ENCODE data around the gene TRAPPC8. TPM values are rescaled to one million over a fixed set of nuclear protein-coding genes. Genes with fewer than 3 reads are reported as not detected.

The TRAPPC8 gene
- total RNA-seq, 1 experiment from 2014 or later, result 30.4 TPM

GRCh38 chr18:31952223-31952622, 9.3 kb upstream of the TRAPPC8 start:
- BruUV-seq (replicated peaks), result no TSS peak
- ATAC-seq (no peak), DNase-seq (ENCODE audit: low read depth, low spot score) (no peak)
- TF ChIP-seq ELF1 (IDR thresholded peaks at IDR 0.05; ENCODE audit: borderline replicate concordance, low read depth) (no peak), POLR2A (IDR thresholded peaks at IDR 0.05; ENCODE audit: borderline replicate concordance, extremely low read depth, insufficient read depth, insufficient read length) (no peak), RAD21 (IDR thresholded peaks at IDR 0.05; ENCODE audit: low read depth) (no peak), YY1 (IDR thresholded peaks at IDR 0.05; ENCODE audit: extremely low read depth, insufficient replicate concordance, low read depth, low read length) (no peak), CBX3 (IDR thresholded peaks at IDR 0.05; ENCODE audit: low read depth) (no peak)
- intact Hi-C loops (cut with micrococcal nuclease), result loop anchor here (10.0 kb wide), 2 partner anchors 227 to 527 kb away; no protein-coding TSS in a partner anchor
- H3K9me3 ChIP-seq (ENCODE audit: control insufficient read depth in 1 of 2, insufficient read depth in 1 of 2, low read depth in 1 of 2, low read length in 2 of 2), result no peaks in the 10 kb centered on the region
- H3K27ac ChIP-seq (ENCODE audit: low read depth, low read length), result no peak overlapping the region
- no peaks in the 10 kb centered on the region for H3K27me3 ChIP-seq (ENCODE audit: insufficient read depth, low read length)
- H3K36me3 ChIP-seq (ENCODE audit: control insufficient read depth in 1 of 2, insufficient read depth in 2 of 2, low read length in 2 of 2), result no peaks in the 10 kb centered on the region
- H3K4me2 ChIP-seq (ENCODE audit: low read length), result no peak overlapping the region
- CTCF ChIA-PET, result no interaction called here
- no peak overlapping the region for H3K9ac ChIP-seq (ENCODE audit: low read length)
- H3K4me1 ChIP-seq (ENCODE audit: control insufficient read depth in 1 of 2, insufficient read depth in 2 of 2, low read length in 2 of 2), result peaks cover 5 to 10% of the 10 kb centered on the region in 2 experiments; a peak in 3 of 4 replicates
- H3K79me2 ChIP-seq (ENCODE audit: insufficient read depth, low read length), result no peaks in the 10 kb centered on the region
- no peak overlapping the region for H2AFZ ChIP-seq (ENCODE audit: low read depth, low read length, poor library complexity, severe bottlenecking)
- H4K20me1 ChIP-seq (ENCODE audit: insufficient read depth), result no peaks in the 10 kb centered on the region
- H3K9me2 ChIP-seq (ENCODE audit: insufficient read depth), result no peaks in the 10 kb centered on the region
- POLR2A ChIA-PET, result interaction anchor here (1.0 kb wide), 1 partner anchor 9 kb away, joined by 6 read pairs; the partner anchor contains the start of gene TRAPPC8
- no peak overlapping the region for H3K4me3 ChIP-seq (replicated peaks in 1 of 2; ENCODE audit: low read depth in 1 of 2, low read length in 2 of 2)
- RAD21 ChIA-PET (ENCODE audit: low non-redundant PET in 1 of 2, low total read pairs in 2 of 2, uncharacterized antibody in 2 of 2, unreplicated experiment in 2 of 2), result no interaction called here

GRCh38 chr18:31950583-31950982, 7.7 kb upstream of the TRAPPC8 start:
- ChIA-PET CTCF (no interaction called here), RAD21 (ENCODE audit: low non-redundant PET in 1 of 2, low total read pairs in 2 of 2, uncharacterized antibody in 2 of 2, unreplicated experiment in 2 of 2) (no interaction called here), POLR2A (no interaction called here)
- intact Hi-C loops (cut with micrococcal nuclease), result loop anchor here (10.0 kb wide), 2 partner anchors 226 to 526 kb away; no protein-coding TSS in a partner anchor
- no peak overlapping the region for H3K4me2 ChIP-seq (ENCODE audit: low read length)
- H4K20me1 ChIP-seq (ENCODE audit: insufficient read depth), result no peaks in the 10 kb centered on the region
- no peak for ATAC-seq
- TF ChIP-seq CEBPB (IDR thresholded peaks at IDR 0.05; ENCODE audit: low read depth) (no peak), MAX (IDR thresholded peaks at IDR 0.05) (no peak), EGR1 (IDR thresholded peaks at IDR 0.05; ENCODE audit: low read depth) (no peak), REST (IDR thresholded peaks at IDR 0.05; ENCODE audit: low read depth) (no peak), CBX3 (IDR thresholded peaks at IDR 0.05; ENCODE audit: low read depth) (no peak), TCF7L2 (IDR thresholded peaks at IDR 0.05; ENCODE audit: borderline replicate concordance, extremely low read depth, insufficient read depth, insufficient read length) (no peak), JUND (IDR thresholded peaks at IDR 0.05) (no peak), CTCF (IDR thresholded peaks at IDR 0.05 in 2 of 3, conservative IDR thresholded peaks at IDR 0.05 in 1 of 3; ENCODE audit: borderline replicate concordance in 1 of 3, insufficient read depth in 1 of 3, low read depth in 2 of 3, low read length in 2 of 3) (no peak), POLR2A (IDR thresholded peaks at IDR 0.05; ENCODE audit: borderline replicate concordance, extremely low read depth, insufficient read depth, insufficient read length) (no peak), EZH2 (IDR thresholded peaks at IDR 0.05) (no peak), SIN3A (IDR thresholded peaks at IDR 0.05; ENCODE audit: low read depth) (no peak), ELF1 (IDR thresholded peaks at IDR 0.05; ENCODE audit: borderline replicate concordance, low read depth) (no peak), ATF3 (IDR thresholded peaks at IDR 0.05) (no peak), YY1 (IDR thresholded peaks at IDR 0.05; ENCODE audit: extremely low read depth, insufficient replicate concordance, low read depth, low read length) (no peak)
- H3K9ac ChIP-seq (ENCODE audit: low read length), result no peak overlapping the region
- H3K36me3 ChIP-seq (ENCODE audit: control insufficient read depth in 1 of 2, insufficient read depth in 2 of 2, low read length in 2 of 2), result no peaks in the 10 kb centered on the region
- H3K79me2 ChIP-seq (ENCODE audit: insufficient read depth, low read length), result no peaks in the 10 kb centered on the region
- no peaks in the 10 kb centered on the region for H3K27me3 ChIP-seq (ENCODE audit: insufficient read depth, low read length)
- BruUV-seq (replicated peaks), result no TSS peak
- peaks cover 0 to 5% of the 10 kb centered on the region in 2 experiments; a peak in 1 of 4 replicates for H3K4me1 ChIP-seq (ENCODE audit: control insufficient read depth in 1 of 2, insufficient read depth in 2 of 2, low read length in 2 of 2)
- no peaks in the 10 kb centered on the region for H3K9me2 ChIP-seq (ENCODE audit: insufficient read depth)
- H3K27ac ChIP-seq (ENCODE audit: low read depth, low read length), result no peak overlapping the region
- H2AFZ ChIP-seq (ENCODE audit: low read depth, low read length, poor library complexity, severe bottlenecking), result no peak overlapping the region
- H3K9me3 ChIP-seq (ENCODE audit: control insufficient read depth in 1 of 2, insufficient read depth in 1 of 2, low read depth in 1 of 2, low read length in 2 of 2), result no peaks in the 10 kb centered on the region
- H3K4me3 ChIP-seq (replicated peaks in 1 of 2; ENCODE audit: low read depth in 1 of 2, low read length in 2 of 2), result no peak overlapping the region
- no peak for DNase-seq (ENCODE audit: low read depth, low spot score)
